GM18519 (cell line): ENCODE measurements around the gene PI4KB.
A peak's percentile ranks its signal among the peaks of the same experiment; 100 is the strongest.
"Not testable (repeated sequence)": the region's sequence is repeated elsewhere in the genome, so short reads cannot be mapped to it uniquely, and the experiment has no call there.

Experiments used
- ATAC-seq: cut with Tn5 transposase; IDR thresholded peaks from one replicate; pipeline ENCODE4 v1.9.1; 2021; ENCODE audit warnings: mild to moderate bottlenecking, moderate library complexity; ENCODE audit not compliant: unreplicated experiment, low FRiP score

PI4KB gene

DNA sequence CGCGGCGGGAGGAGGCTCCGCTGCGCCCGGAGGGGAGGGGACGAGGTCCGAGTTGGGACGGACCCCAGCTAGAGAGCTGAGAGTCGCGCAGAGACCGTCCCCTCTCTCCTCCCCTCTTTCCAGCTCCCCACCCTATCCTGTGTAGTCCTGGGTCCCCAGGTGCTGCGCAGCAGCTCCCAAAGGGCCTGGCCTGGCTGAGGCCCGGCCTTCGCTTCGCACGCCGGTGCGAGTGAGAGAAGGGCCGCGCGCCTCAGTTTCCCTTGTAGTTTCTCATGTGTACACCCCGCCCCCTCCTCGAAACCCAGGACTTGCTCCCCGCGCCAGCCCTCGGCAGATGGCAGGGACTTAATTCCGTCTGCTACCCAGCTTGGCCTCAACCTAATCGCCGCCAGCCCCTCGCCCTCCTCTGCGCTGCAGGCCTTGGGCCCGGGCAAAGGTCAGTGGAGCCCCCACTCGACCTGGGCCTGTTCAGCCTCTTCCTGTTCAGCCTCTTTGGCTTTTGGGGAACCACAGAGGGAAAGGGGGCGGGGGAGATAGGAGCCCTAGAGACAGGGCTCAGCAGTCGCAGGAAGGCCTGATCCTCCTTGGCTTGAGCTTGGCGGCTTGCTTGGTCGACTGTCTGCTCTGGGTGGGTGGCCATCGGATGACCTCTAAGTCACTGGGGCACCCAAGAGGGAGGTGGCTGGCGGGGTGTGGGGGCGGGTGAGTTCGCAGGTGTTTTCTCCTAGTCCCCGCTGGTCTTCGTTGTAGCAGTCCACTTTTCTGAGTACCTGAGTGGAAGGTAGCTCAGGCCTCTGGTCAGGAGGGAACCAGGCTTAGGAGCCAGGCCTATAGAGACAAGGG lies 44.1 kb downstream of the PI4KB start:
- no peak for ATAC-seq

DNA sequence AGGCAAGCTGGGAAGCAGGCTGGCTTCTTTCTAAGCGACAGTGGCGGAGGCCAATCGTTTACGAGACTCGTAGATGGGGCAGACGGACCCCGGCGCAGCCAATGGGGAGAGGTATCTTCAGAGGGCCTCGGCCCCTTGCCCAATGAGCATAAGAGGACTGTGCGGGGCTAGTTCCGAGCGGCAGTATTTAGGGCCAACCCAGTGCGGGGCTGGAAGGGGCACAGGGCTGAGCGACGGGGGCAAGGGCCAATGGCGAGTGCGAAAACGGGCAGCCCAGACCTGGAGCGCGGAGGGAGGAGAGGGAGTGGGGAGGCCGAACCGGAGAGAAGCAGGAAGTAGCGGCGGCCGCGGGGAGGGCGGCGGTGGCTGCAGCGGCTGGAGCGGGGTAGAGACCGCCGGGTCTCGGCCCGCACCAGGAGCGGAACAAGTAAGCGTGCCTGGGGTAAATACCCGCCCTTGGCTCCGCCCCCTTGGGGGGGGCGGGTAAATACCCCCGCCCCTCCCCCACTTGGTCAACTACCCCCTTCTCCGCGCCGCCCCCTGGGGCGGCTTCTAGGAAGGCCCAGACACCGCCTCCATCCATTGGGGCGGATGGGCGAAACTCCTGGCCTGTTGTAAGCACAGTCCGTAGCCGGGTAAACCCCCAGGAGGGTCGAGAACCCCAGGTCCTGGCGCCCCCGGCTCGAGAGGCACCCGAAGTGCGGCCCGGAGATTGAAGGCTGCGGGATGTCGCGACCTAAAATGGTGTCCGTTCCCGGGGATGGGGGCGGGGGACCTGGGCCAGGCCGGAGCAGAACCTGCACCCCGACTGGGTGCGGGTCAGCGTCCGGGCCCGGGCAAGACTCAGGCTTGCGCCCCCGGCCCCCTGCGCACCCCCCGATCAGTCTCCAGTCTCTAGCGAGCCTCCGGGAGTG lies 45.0 kb downstream of the PI4KB start, which contains the start of gene ZNF687:
Gene ZNF687 (plus strand): TSS at position 331 of the 914 bp plus-strand sequence. CDS start 3,993 bp downstream, outside the sequence.
- peak; percentile 77 for ATAC-seq

DNA sequence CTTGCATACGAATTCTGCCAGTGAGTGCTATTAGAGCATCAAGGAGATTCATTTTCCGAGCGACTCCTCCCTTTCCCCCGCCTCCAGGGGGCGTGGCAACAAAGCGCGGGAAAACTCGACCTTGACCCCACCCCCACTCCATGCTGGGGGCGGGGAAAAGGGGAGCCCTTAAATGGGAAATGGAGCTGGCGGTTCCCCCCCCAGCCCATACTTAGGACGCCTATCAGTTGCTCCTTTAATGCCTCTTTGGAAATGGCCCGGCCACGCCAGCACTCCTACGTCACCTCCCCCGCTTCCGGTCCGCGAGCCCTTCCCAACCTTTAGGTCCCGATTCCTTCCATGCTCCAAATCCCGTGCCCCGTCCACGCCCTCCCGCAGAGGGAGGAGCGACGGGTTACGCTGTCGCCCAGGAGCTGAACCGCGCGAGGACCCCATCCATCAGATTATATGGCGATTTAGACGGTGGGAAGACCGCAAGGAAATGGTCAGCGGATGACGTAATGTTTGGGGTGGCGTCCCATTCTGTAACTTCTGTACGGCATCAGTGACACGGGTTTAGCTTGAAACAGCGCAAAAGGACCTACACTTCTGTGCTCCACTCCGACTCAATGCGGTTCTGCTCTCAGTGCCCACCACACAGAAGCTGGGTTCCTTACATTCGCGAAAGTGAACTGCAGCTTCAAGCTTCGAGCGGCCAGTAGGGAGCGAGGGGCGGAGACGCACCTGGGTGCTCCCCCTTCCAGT lies 45.8 kb downstream of the PI4KB start:
- ATAC-seq = no peak

DNA sequence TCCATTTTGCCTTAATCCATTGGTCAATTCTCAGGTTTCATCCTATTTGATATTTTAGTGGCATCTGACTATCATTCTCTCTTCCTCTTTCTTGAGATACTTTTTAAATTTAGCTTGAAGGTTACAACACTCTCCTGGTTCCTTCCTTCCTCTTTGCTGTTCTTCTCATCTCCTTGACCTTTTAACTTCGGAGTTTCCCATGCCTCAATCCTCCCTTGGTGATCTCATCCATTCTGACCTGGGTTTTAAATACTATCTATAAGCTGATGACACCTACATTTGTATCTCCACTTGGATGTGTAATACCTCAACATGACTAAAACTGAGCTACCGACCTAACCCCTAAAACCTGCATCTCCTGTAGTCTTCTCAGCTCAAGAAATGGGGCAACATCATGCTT lies 50.0 kb downstream of the PI4KB start:
- no peak for ATAC-seq

DNA sequence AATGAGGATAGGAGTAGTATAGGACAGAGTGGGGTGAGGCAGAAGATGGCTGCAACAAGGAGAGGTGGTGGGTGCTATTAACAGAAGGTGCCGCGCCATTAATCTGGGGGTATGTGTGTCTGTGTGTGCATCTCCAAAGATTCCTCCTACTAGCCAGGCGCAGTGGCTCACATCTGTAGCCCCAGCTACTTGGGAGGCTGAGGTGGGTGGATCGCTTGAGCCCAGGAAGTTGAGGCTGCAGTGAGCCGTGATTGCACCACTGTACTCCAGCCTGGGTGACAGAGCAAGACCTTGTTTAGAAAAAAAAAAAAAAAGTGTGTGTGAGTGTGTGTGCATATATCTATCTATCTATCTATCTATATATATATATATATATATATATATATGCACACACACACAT lies 51.9 kb downstream of the PI4KB start:
- not testable (repeated sequence) for ATAC-seq

DNA sequence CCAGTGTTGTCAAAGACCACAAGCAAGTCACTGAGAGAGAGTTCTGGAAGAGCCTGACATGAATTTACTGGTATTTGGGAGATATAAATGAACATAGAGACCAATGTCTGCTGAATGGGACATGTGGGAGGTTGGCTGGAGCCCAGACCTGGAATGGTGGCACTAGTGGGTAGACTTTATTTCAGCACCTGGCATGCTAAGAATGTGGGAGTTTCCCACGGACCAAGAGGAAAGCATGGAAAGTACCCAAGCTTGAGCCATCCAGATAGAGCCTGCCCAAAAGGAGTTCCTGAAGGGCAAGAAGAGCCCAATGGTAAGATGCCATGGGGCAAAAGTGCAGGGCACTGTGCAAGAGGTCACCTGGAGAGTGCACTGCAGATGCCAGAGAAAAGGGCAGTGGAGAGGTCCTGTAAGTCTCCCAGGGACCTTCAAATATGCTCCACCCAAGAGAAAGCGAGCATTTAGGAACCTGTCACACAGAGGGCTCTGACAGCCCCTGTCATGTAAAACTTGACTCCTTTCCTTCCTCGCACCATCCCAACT lies 53.2 kb downstream of the PI4KB start:
- no peak for ATAC-seq

DNA sequence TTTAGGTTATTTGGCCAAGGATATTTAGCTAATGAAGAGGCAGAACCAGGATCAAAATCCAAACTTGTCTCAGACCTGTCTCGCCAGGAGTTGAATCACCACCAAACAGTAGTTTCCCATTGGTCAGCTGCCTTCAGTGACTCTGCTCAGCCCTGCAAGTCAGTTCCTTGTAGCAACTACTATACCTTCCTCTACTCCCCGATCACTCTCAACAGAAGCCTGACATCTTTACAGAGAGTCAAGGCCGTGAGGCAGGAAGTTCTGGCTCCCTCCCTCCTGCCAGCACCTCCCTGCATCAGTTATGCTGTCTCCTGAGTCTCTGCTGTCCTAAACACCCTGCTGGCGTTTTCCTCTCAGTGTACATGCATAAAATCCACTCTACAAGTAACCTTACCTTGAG lies 59.5 kb downstream of the PI4KB start:
- ATAC-seq = no peak

DNA sequence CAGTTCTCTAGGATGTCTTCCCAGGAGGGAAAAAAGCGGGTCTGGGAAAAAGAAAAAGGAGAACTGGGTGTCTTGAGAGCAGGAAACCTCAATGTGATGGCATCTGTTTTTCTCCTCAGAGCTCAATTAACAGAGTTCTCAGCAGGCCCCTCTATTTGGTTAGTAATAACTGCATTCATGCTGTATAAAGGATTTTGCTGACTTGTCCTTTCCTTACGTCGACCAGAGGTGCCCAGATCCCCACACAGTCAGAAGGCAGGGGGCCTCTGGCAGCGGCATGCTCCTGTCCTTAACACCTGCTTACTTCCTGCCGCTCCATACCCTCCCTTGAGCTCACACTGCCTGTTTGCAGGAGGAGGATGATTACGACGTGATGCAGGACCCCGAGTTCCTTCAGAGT lies 60.4 kb downstream of the PI4KB start:
- ATAC-seq = no peak

DNA sequence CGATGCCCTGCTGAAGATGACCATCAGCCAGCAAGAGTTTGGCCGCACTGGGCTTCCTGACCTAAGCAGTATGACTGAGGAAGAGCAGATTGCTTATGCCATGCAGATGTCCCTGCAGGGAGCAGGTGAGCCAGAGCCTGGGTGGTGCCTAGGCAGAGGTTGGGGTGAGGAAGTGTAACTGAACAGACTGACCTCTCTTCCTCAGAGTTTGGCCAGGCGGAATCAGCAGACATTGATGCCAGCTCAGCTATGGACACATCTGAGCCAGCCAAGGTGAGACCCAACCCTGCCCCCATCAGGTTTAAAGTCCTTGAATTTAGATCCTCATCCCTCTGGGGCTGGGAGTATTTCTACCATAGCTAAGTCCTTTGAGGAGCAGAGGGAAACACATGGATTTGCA lies 60.9 kb downstream of the PI4KB start:
- no peak for ATAC-seq

DNA sequence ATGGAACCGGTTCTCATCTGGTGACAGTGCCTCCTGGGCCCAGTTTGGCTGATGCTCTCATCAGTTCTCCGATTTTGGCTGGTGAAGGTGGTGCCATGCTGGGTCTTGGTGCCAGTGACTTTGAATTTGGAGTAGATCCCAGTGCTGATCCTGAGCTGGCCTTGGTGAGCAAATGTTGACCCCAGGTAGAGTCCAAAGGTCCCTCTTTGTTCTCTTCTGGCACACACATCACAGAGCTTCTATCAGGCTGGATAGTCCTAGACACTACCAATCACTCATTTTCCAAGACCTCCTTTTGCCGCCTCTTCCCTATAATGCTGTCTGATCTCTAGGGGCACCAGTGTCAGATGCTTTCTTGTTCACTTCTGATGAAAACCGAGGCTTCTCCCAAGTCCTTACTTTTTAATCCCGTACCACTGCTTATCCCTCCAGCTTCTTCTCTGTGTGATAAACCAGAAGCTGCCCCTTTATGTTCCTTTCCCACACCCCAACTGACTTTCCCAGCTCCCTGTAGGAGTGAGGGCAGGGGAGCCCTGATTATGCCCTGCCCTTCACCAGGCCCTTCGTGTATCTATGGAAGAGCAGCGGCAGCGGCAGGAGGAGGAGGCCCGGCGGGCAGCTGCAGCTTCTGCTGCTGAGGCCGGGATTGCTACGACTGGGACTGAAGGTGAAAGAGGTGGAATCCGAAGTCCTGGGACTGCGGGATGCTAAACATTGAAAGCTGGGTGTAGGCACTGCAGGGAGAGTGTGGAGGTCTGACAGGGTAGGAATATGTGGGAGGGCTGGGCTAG lies 61.6 kb downstream of the PI4KB start:
- ATAC-seq = no peak

DNA sequence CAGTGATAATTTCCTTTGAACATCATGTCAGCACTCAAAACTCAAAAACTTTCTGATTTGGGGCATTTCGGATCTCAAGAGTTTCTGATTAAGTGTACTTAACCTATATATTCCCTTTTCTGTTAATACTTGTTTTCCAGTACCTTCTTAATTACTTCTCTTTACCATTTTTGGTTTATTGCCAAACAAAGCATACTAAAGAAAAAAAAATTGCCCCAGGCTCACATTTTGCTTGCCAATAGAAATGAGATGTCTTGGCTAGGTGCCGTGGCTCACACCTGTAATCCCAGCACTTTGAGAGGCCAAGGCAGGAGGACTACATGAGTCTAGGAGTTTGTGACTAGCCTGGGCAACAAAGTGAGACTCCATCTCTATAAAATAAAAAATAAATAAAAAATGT lies 67.9 kb downstream of the PI4KB start:
- ATAC-seq = no peak

DNA sequence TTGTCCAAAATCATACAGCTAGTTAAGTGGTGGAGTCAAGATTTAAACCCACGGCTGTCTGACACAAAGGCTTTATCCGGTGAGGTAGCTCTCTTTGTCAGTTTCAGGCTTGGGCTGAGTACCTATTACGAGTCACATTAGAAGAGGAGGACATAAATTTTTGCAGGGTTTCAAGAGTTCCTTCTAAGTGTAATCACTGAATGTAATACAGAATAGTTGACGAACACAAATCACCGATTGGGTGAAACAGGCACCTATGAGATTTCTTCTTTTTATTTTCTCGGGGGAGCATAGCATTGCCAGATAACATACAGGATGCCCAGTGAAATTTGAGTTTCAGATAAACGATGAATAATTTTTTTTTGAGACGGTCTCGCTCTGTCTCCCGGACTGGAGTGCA lies 71.8 kb downstream of the PI4KB start:
- ATAC-seq = no peak

DNA sequence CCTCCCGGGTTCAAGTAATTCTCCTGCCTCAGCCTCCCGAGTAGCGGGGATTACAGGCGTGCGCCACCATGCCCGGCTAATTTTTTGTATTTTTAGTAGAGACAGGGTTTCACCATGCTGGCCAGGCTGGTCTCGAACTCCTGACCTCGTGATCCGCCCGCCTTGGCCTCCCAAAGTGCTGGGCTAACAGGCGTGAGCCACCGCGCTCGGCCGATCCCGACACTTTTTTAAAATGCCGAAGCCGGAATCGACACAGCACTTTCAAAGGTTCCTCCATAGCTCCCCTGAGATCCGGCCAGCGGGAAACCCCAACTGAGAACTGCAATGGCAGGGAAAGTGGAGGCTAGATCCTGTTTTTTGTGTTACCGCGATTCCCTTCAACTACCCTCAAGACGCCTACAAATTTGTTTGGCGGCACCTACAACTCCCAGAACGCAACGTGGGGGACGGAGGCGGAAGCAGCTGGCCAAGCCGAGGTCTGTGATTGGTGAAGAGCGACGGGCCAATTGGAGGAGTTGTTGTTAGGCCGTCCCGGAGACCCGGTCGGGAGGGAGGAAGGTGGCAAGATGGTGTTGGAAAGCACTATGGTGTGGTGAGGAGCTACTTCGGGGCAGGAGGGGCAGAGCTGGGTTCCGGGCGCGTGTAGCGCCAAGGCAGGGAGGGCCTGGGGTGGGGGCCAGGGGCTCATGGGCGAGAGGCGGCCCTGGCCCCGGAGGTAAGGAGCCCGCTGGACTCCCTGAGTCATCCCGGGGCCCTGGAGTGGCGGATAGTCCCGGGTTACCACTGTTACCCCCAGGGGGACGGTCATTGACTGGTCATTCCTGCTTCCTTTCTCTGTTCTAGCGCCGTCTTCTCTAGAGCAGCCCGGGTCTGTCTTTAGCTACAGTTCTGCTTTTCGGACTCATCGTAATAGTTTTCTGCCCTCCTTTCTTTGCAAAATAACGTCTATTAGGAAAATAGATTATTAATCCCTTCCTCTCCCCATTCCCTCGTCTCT lies 72.7 kb downstream of the PI4KB start, which contains the start of gene PSMD4:
Gene PSMD4 (plus strand): TSS at position 518 of the 997 bp plus-strand sequence. CDS start 49 bp downstream, at position 567.
- ATAC-seq = peak; percentile 61

DNA sequence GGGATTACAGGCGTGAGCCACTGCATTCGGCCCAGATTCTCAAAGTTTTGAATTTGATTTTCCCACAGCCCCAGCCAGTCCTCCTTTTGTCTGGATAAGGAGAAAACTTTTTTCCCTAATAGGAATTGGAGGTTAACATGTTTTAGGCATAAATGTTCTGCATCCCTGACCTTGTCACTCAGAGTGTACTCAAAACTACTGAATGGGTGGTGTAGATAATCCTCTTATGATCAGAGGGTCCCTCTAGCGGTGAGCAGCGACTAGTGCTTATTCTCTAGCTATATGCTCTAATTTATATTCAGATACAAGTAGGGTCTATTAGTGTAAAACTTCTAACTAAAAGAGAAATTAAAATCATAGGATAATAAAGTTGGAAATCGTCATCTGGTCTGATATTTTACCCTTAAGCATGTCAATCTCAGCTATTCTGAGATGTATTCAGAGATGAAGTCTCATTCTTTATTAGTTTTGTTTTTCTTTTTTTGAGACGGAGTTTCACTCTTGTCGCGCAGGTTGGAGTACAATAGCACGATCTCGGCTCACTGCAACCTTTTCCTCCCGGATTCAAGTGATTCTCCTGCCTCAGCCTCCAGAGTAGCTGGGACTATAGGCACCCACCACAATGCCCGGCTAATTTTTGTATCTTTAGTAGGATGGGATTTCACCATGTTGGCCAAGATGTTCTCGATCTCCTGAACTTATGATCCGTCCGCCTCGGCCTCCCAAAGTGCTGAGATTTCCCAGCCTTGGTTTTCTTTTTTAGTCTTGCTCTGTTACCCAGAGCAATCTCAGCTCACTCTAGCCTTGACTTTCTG lies 75.4 kb downstream of the PI4KB start:
- no peak for ATAC-seq

DNA sequence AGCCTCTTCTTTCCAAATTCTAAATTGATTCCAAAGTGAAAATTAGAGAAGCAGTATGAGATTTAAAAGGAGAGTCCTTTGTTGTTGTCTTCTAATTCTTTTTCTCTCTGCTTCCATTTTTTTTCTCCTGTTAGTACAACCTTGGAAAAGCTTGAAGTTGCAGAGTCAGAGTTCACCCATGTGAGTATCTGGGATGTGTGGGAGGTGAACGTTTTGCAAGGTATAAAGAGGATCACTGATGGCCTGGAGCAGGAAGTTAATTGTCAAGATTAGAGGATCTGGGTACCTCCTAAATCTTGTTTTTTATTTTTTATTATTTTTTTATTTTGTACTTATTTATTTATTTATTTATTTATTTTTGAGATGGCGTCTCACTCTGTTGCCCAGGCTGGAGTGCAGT lies 80.4 kb downstream of the PI4KB start:
- ATAC-seq = no peak

DNA sequence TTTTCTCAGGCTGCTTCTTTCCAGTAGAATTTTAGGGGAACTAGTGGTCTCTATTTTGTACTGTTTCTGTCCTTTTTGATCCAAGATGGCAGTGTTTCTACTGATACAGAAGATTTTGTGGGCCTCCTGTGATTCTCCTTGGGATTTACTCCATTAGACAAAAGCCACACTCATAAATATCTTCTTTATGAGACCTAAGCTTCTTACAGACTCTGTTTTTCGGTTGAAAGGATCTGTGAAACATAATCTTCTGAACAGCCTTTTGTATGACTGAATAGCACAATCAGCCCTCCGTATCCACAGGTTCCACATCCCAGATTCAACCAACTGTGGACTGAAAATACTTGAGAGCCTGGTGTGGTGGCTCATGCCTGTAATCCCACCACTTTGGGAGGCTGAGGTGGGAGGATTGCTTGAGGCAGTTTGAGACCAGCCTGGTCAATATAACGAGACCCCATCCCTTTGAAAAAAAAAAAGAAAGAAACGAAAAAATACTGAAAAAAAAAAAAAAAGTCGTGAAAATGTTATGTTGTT lies 83.5 kb downstream of the PI4KB start:
- no peak for ATAC-seq

DNA sequence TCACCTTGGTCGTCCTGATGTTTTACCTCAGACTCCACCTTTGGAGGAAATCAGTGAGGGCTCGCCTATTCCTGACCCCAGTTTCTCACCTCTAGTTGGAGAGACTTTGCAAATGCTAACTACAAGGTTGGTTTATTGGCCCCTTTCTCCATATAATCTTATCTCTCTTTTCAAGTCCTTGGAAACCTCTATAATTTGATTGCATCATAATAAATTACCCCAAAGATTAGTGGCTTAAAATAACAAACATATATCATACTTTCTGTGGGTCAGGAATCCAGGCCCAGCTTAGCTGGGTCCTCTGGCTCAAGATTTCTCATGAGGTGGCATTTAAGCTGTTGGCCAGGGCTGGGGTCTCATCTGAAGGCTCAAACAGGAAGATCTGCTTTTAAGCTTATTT lies 84.8 kb downstream of the PI4KB start:
- ATAC-seq = no peak
